Nephron progenitor cell (in vitro differentiated cells): Measurements from ENCODE around the gene KREMEN1.

Experiments
- DNase-seq: peaks from one replicate; pipeline ENCODE4 v3.0.0; 2021
- H3K27ac Mint-ChIP-seq: 2 replicates; pipeline ENCODE4 v1.8.0; 2021; ENCODE audit warnings: mild to moderate bottlenecking, moderate library complexity, mixed read lengths
- H3K27me3 Mint-ChIP-seq: 2 replicates; pipeline ENCODE4 v1.8.0; 2021; ENCODE audit warnings: mild to moderate bottlenecking, low read depth, mixed read lengths; ENCODE audit not compliant: poor library complexity
- H3K36me3 Mint-ChIP-seq: 2 replicates; pipeline ENCODE4 v1.8.0; 2021; ENCODE audit warnings: low read depth, mixed read lengths
- H3K4me1 Mint-ChIP-seq: 2 replicates; pipeline ENCODE4 v1.8.0; 2021; ENCODE audit warnings: mixed read lengths
- H3K4me3 Mint-ChIP-seq: 2 replicates; pipeline ENCODE4 v1.8.0; 2021; ENCODE audit warnings: mild to moderate bottlenecking, moderate library complexity, mixed read lengths
- H3K9me3 Mint-ChIP-seq: 2 replicates; pipeline ENCODE4 v1.8.0; 2021; ENCODE audit warnings: mild to moderate bottlenecking, moderate library complexity, mixed read lengths
- TF ChIP-seq, protein P1 (sequence below): fragments of 200-600 bp; sonication (generic); IDR thresholded peaks from 2 replicates; pipeline ENCODE4 v1.5.0; 2021; ENCODE audit warnings: antibody characterized with exemption

Gene KREMEN1

GRCh38 chr22:29072979-29073617, at the start of gene KREMEN1:
TSS of gene KREMEN1 (plus strand) at chr22:29073035. CDS start at chr22:29073131, 96 bp downstream.
- DNase-seq, result peak; percentile 32
- no peak within 1 kb of the TSS for H3K27ac Mint-ChIP-seq

DNA sequence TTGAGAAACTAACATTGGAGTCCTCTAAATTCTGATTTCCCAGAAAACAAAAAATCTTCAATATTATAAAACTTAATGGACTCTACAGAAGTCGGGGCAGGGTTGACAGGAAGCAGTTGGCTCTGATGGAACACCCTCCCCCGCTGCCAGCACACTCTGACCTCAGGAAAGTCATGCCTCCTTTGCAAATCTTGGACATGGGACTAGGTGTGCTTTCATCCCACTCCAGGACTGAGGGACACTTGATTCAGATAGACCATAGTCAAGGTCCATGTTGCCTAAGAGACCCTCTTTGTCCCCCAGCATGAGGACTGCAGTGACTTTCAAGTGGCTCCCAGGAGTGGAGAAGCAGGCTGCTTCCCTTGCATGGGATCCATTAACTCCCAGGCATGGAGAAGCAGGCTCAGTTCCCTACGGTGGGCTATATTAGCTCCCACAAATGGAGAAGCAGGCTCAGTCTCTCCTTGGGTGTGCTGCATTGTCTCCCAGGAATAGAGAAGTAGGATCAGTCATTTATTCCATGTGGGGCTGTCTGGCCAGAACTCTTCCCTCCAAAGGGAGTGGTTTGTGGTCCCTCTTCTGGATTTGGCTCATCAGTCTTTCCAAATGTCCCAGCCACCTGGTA, 49.6 kb upstream of the KREMEN1 start:
- no peak for DNase-seq
- Mint-ChIP-seq H3K4me3 (no peak overlapping the region), H3K36me3 (peaks cover 35% of the 10 kb centered on the region), H3K9me3 (peaks cover 18% of the 10 kb centered on the region), H3K27me3 (peaks cover 6% of the 10 kb centered on the region), H3K4me1 (peaks cover 44% of the 10 kb centered on the region), H3K27ac (peak overlapping the region; percentile 47)
- TF ChIP-seq, protein P1, sequence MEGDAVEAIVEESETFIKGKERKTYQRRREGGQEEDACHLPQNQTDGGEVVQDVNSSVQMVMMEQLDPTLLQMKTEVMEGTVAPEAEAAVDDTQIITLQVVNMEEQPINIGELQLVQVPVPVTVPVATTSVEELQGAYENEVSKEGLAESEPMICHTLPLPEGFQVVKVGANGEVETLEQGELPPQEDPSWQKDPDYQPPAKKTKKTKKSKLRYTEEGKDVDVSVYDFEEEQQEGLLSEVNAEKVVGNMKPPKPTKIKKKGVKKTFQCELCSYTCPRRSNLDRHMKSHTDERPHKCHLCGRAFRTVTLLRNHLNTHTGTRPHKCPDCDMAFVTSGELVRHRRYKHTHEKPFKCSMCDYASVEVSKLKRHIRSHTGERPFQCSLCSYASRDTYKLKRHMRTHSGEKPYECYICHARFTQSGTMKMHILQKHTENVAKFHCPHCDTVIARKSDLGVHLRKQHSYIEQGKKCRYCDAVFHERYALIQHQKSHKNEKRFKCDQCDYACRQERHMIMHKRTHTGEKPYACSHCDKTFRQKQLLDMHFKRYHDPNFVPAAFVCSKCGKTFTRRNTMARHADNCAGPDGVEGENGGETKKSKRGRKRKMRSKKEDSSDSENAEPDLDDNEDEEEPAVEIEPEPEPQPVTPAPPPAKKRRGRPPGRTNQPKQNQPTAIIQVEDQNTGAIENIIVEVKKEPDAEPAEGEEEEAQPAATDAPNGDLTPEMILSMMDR, result no peak

More at GRCh38 chr22:29072979-29073617, at the start of gene KREMEN1:
- H3K9me3 Mint-ChIP-seq, result no peaks in the 10 kb centered on the region
- H3K36me3 Mint-ChIP-seq, result no peaks in the 10 kb centered on the region
- peaks cover 62% of the 10 kb centered on the region for H3K4me1 Mint-ChIP-seq
- TF ChIP-seq, protein P1, result no peak
- peaks cover 22% of the 10 kb centered on the region for H3K27me3 Mint-ChIP-seq
- H3K4me3 Mint-ChIP-seq, result peak within 1 kb of the TSS; percentile 77

GRCh38 chr22:29026579-29026978, 46.3 kb upstream of the KREMEN1 start:
- TF ChIP-seq, protein P1, result no peak
- no peaks in the 10 kb centered on the region for H3K9me3 Mint-ChIP-seq
- H3K27ac Mint-ChIP-seq, result no peak overlapping the region
- H3K4me1 Mint-ChIP-seq, result peaks cover 76% of the 10 kb centered on the region
- H3K36me3 Mint-ChIP-seq, result peaks cover 15% of the 10 kb centered on the region
- H3K27me3 Mint-ChIP-seq, result peaks cover 4% of the 10 kb centered on the region
- H3K4me3 Mint-ChIP-seq, result no peak overlapping the region
- DNase-seq, result no peak

DNA sequence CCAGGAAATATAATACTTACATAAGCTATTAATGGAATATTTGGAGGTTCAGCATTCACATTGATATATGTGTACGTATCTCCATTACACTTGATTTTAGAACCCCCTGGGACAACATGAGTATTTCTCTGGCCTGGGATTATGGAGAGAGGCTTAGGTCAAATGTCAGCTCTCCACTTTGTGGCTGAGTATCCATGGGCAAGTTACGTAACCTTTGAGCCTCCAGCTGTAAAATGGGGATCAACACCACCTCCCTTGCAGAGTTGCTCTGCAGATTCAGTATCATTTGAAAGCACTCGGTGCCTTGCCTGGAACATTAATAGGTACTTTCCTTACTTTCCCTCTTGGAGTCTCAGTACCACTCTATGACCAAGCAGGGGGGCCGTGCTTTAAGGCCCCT, 44.4 kb upstream of the KREMEN1 start:
- H3K27me3 Mint-ChIP-seq, result peaks cover 4% of the 10 kb centered on the region
- no peak overlapping the region for H3K4me3 Mint-ChIP-seq
- peaks cover 76% of the 10 kb centered on the region for H3K4me1 Mint-ChIP-seq
- DNase-seq, result no peak
- peak overlapping the region; percentile 84 for H3K27ac Mint-ChIP-seq
- H3K36me3 Mint-ChIP-seq, result peaks cover 9% of the 10 kb centered on the region
- TF ChIP-seq, protein P1, result no peak
- H3K9me3 Mint-ChIP-seq, result no peaks in the 10 kb centered on the region

GRCh38 chr22:29029202-29030000, 43.4 kb upstream of the KREMEN1 start:
- peak overlapping the region; percentile 89 for H3K4me3 Mint-ChIP-seq
- H3K4me1 Mint-ChIP-seq, result peaks cover 74% of the 10 kb centered on the region
- TF ChIP-seq, protein P1, result no peak
- H3K9me3 Mint-ChIP-seq, result no peaks in the 10 kb centered on the region
- peaks cover 4% of the 10 kb centered on the region for H3K27me3 Mint-ChIP-seq
- no peak for DNase-seq
- H3K36me3 Mint-ChIP-seq, result peaks cover 9% of the 10 kb centered on the region
- peak overlapping the region; percentile 5 for H3K27ac Mint-ChIP-seq
